Measurements from ENCODE around the gene MARCHF9. TPM values are rescaled to one million over a fixed set of nuclear protein-coding genes. Genes with fewer than 3 reads are reported as not detected.

Gene MARCHF9
- total RNA-seq, 1 donor from 2014 or later, result 34.3 TPM

DNA sequence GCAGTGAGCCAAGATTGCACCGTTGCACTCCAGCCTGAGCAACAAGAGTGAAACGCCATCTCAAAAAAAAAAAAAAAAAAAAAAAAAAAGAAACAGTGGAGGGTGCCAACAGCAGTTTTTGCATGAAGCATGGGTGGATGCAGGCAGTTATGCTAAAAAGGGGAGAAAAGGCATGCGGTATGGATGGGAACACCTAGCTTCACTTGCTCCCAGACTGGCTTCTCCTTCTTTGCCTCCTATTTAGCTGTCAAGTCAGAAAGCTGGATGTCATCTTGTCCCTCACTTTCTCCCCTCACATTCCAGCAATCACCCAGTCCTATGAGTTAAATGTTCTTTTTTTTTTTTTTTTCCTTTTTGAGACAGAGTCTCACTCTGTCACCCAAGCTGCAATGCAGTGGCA is 20.1 kb downstream of the MARCHF9 start:
- no peak for DNase-seq (ENCODE audit: low spot score, unreplicated experiment)
- peaks cover 9% of the 10 kb centered on the region for H3K4me1 Mint-ChIP-seq (ENCODE audit: low read depth)
- TF ChIP-seq, protein P1, sequence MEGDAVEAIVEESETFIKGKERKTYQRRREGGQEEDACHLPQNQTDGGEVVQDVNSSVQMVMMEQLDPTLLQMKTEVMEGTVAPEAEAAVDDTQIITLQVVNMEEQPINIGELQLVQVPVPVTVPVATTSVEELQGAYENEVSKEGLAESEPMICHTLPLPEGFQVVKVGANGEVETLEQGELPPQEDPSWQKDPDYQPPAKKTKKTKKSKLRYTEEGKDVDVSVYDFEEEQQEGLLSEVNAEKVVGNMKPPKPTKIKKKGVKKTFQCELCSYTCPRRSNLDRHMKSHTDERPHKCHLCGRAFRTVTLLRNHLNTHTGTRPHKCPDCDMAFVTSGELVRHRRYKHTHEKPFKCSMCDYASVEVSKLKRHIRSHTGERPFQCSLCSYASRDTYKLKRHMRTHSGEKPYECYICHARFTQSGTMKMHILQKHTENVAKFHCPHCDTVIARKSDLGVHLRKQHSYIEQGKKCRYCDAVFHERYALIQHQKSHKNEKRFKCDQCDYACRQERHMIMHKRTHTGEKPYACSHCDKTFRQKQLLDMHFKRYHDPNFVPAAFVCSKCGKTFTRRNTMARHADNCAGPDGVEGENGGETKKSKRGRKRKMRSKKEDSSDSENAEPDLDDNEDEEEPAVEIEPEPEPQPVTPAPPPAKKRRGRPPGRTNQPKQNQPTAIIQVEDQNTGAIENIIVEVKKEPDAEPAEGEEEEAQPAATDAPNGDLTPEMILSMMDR (IDR thresholded peaks at IDR 0.05; ENCODE audit: unreplicated experiment), result no peak
- no peak overlapping the region for H3K27ac Mint-ChIP-seq
- no peak overlapping the region for H3K4me3 Mint-ChIP-seq (ENCODE audit: low read depth)
- H3K36me3 Mint-ChIP-seq (ENCODE audit: insufficient read depth), result peaks cover 6% of the 10 kb centered on the region
- no peaks in the 10 kb centered on the region for H3K9me3 Mint-ChIP-seq (ENCODE audit: low read depth)
- H3K27me3 Mint-ChIP-seq, result peaks cover 2% of the 10 kb centered on the region

DNA sequence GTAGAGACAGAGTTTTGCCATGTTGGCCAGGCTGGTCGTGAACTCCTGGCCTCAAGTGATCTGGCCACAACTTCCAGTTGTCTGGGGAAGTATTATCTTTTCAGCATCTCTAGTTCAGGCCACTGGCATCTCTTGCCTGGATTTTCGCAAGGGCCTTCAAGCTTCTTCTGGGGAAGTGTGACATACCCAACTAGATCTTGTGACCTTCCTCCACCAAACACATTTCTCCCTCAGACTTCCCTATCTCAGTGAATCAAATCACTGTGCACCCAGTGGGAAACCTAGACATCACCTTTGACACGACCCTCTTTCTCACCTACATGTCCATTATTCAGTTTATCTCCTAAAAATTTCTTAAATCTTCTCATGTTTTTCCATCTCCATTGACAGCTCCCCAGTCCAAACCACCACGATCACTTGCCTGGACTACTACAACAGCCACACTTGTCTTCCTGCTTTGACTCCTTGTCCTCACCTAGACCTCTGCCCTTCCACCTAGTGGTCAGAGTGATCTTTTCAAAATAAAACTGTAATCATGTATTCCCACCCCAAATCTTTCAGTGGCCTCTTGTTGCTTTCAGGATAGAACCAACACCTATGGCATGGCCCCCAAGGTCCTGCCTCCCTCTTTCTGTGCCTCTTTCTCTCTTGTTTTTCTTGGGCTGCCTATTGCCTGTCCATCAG is 20.8 kb downstream of the MARCHF9 start:
- DNase-seq (ENCODE audit: low spot score, unreplicated experiment), result no peak
- peaks cover 5% of the 10 kb centered on the region for H3K36me3 Mint-ChIP-seq (ENCODE audit: insufficient read depth)
- no peak overlapping the region for H3K27ac Mint-ChIP-seq
- TF ChIP-seq, protein P1 (IDR thresholded peaks at IDR 0.05; ENCODE audit: unreplicated experiment), result peak; percentile 14
- peak overlapping the region; percentile 8 for H3K4me3 Mint-ChIP-seq (ENCODE audit: low read depth)
- H3K9me3 Mint-ChIP-seq (ENCODE audit: low read depth), result no peaks in the 10 kb centered on the region
- H3K27me3 Mint-ChIP-seq, result peaks cover 2% of the 10 kb centered on the region
- peaks cover 9% of the 10 kb centered on the region for H3K4me1 Mint-ChIP-seq (ENCODE audit: low read depth)

DNA sequence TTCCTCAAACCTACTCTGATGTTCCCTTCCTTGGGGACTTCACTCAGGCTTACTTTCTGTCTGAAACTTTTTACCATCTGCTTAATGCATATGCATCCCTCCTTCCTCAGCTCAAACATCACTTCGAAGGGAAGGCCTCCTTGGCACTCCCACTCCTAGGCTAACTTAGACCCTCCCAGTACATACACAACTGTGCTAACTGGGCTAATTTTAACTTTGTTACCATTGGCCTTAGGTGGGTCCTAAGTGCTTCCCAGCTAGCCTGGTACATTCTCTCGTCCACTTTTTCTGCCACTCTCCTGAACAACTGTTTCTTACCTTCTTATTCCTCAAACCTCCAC is 21.3 kb downstream of the MARCHF9 start:
- H3K4me1 Mint-ChIP-seq (ENCODE audit: low read depth), result peaks cover 9% of the 10 kb centered on the region
- no peak overlapping the region for H3K27ac Mint-ChIP-seq
- DNase-seq (ENCODE audit: low spot score, unreplicated experiment), result no peak
- TF ChIP-seq, protein P1 (IDR thresholded peaks at IDR 0.05; ENCODE audit: unreplicated experiment), result no peak
- peaks cover 5% of the 10 kb centered on the region for H3K36me3 Mint-ChIP-seq (ENCODE audit: insufficient read depth)
- no peaks in the 10 kb centered on the region for H3K9me3 Mint-ChIP-seq (ENCODE audit: low read depth)
- H3K4me3 Mint-ChIP-seq (ENCODE audit: low read depth), result no peak overlapping the region
- H3K27me3 Mint-ChIP-seq, result peaks cover 2% of the 10 kb centered on the region

DNA sequence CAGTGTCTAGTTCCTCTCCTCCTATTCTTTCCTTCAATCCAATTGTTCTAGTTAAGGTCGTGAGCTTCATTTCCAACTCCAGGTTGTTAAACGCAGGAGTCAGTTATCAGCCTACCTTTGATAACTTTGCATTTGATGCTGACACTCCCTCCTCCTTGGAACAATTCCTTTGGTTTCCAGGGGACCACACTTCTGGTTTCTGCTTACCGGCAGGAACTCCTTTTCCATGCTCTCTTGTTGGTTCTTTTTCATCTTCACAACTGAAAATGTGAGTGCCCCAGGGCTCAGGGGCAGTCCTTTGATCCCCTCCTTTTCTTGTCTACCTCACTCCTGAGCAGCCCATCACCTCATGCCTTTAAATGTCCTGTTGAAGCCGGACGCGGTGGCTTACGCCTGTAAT is 22.5 kb downstream of the MARCHF9 start:
- H3K36me3 Mint-ChIP-seq (ENCODE audit: insufficient read depth), result peaks cover 5% of the 10 kb centered on the region

DNA sequence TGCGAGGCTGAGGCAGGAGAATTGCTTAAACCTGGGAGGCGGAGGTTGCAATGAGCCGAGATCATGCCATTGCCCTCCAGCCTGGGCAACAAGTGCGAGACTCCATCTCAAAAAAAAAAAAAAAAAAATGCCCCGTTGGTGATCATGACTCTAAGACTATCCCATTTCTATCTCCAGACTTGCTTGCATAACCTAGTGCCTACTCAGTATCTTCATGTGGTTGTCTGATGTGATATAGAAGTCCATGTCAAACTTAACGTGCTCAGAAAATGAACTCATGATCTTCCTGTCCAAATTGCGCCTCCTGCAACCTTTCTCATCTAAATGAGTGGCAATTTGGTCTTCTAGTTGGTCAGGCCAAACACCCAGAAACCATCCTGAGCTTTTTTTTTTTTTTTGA is 23.0 kb downstream of the MARCHF9 start:
- H3K27me3 Mint-ChIP-seq, result peaks cover 1% of the 10 kb centered on the region
- H3K4me1 Mint-ChIP-seq (ENCODE audit: low read depth), result peaks cover 7% of the 10 kb centered on the region
- H3K4me3 Mint-ChIP-seq (ENCODE audit: low read depth), result no peak overlapping the region
- H3K9me3 Mint-ChIP-seq (ENCODE audit: low read depth), result no peaks in the 10 kb centered on the region
- TF ChIP-seq, protein P1 (IDR thresholded peaks at IDR 0.05; ENCODE audit: unreplicated experiment), result no peak
- H3K27ac Mint-ChIP-seq, result no peak overlapping the region
- no peak for DNase-seq (ENCODE audit: low spot score, unreplicated experiment)
- H3K36me3 Mint-ChIP-seq (ENCODE audit: insufficient read depth), result peaks cover 5% of the 10 kb centered on the region

More for the DNA sequence above, 22.5 kb downstream of the MARCHF9 start:
- Mint-ChIP-seq H3K9me3 (ENCODE audit: low read depth) (no peaks in the 10 kb centered on the region), H3K4me1 (ENCODE audit: low read depth) (peaks cover 4% of the 10 kb centered on the region), H3K27ac (no peak overlapping the region), H3K27me3 (peaks cover 2% of the 10 kb centered on the region), H3K4me3 (ENCODE audit: low read depth) (no peak overlapping the region)
- DNase-seq (ENCODE audit: low spot score, unreplicated experiment), result no peak
- TF ChIP-seq, protein P1 (IDR thresholded peaks at IDR 0.05; ENCODE audit: unreplicated experiment), result no peak
